Gastrocnemius medialis (tissue), 4 donors: ENCODE results near the gene SP9. TPM values are rescaled to one million over a fixed set of nuclear protein-coding genes. Genes with fewer than 3 reads are reported as not detected.
A peak's percentile ranks its signal among the peaks of the same experiment; 100 is the strongest.

Source experiments
- ATAC-seq, 2 donors: fragments of 150-250 bp; one replicate each; pipeline ENCODE4 v1.9.1; 2016
- DNase-seq, 2 donors: peaks; one replicate each; pipeline ENCODE4 v3.0.0-alpha.2; 2019
- H3K27ac ChIP-seq, 4 donors: fragments of 200-600 bp; sonication (generic); 1 replicate in 1 of 4; 2 replicates in 3 of 4; pipeline ENCODE4 v1.5.1; 2016 to 2018; ENCODE audit warnings: mild to moderate bottlenecking in 2 of 4, moderate library complexity in 1 of 4
- H3K27me3 ChIP-seq, 3 donors: fragments of 200-600 bp; sonication (generic) in 2 of 3; 1 replicate in 1 of 3; 2 replicates in 2 of 3; pipeline versions ENCODE4 v1.5.1 to v1.6.0; 2016 to 2019; ENCODE audit warnings: mild to moderate bottlenecking in 1 of 3, moderate library complexity in 1 of 3
- H3K36me3 ChIP-seq, 2 donors: fragments of 200-600 bp; sonication (generic) in 1 of 2; one replicate each; pipeline ENCODE4 v1.5.1; 2017 to 2018
- H3K4me1 ChIP-seq, 2 donors: fragments of 200-600 bp; sonication (generic) in 1 of 2; one replicate each; pipeline ENCODE4 v1.5.1; 2016 to 2017; ENCODE audit warnings: mild to moderate bottlenecking in 2 of 2
- H3K4me3 ChIP-seq, 4 donors: fragments of 200-600 bp; sonication (generic) in 3 of 4; 1 replicate in 1 of 4; 2 replicates in 3 of 4; pipeline ENCODE4 v1.5.1; 2016 to 2019; ENCODE audit warnings: mild to moderate bottlenecking in 2 of 4
- H3K9me3 ChIP-seq, 3 donors: fragments of 200-600 bp; sonication (generic) in 2 of 3; 1 replicate in 1 of 3; 2 replicates in 2 of 3; pipeline ENCODE4 v1.5.1; 2016 to 2019
- POLR2A ChIP-seq, 2 donors: fragments of 450-650 bp; IDR thresholded peaks; one replicate each; pipeline ENCODE4 v1.6.1; 2017; ENCODE audit warnings: antibody characterized with exemption in 2 of 2, mild to moderate bottlenecking in 2 of 2, moderate library complexity in 2 of 2
- in situ Hi-C, 4 donors: fragments of 200-750 bp; cut with MboI; loops; one replicate each; pipeline versions ENCODE4 v1.15.0 to v1.8.0; 2017; ENCODE audit warnings: low sequenced_read_pairs in 4 of 4
- intact Hi-C: fragments of 100-400 bp; cut with DNase I; formaldehyde crosslinking; loops from one replicate; pipeline ENCODE4 v1.15.1; 2023; ENCODE audit warnings: low total_unique reads
- total RNA-seq, 4 donors: library from RNA; depleted of rRNA; stranded (reverse); fragments of >200 nt; gene quantifications; one replicate each; pipeline versions ENCODE4 v1.1.0 to v1.2.3, GENCODE V29; 2016
- TF ChIP-seq, protein P1 (sequence below), 5 experiments: fragments of 450-650 bp in 3 of 5; fragments of 200-600 bp in 2 of 5; sonication (generic) in 2 of 5; IDR thresholded peaks in 4 of 5; conservative IDR thresholded peaks in 1 of 5; 1 replicate in 4 of 5; 2 replicates in 1 of 5; pipeline ENCODE4 v1.5.1; 2016 to 2019; ENCODE audit warnings: antibody characterized with exemption in 5 of 5, mild to moderate bottlenecking in 3 of 5, moderate library complexity in 3 of 5

Gene SP9
- total RNA-seq, 4 donors from 2014 or later: 0.10 TPM; not detected in 3

DNA sequence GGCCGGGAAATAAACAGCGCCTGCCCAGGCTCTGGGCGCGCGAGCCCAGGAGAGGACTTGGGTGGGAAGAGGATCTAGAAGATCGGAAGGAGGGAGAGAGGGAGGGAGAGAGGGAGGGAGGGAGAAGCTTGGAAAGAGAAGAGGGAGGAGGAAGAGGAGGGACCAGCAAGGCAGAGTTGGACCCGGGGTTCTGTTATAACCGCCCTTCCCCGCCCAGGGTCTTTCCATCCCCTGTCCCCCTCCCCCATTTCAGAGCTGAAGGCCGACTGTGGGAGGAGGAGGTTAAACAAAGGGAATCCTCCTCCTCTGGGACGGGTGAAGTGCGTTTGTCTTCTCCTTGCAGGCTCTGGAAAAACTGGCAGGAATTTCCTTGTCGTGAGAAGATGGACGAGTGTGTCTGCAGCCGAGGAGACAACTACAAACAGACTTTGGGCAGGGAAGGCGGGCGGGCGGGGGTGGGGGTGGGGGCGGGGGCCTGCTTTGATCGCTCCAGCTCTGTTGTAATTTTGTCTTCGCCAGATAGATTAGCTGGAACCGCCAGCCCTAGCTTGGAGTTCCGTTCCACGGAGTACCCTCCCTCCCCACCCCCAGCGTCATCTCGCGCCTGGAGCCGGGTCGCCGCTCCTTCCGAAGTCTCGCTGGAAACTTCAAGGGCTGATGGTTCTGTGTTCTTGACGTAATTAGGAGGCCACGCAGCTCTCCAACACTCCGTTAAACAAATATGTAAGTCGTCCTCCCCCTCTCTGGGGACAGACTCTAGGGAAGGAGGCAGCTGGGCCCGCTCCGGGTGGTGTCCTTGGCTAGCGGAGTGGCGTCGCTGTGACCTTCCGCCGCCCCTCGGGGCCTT lies 6.4 kb upstream of the SP9 start:
- no peaks in the 10 kb centered on the region for H3K36me3 ChIP-seq
- peaks cover 69 to 79% (median 77%) of the 10 kb centered on the region in 3 donors for H3K27me3 ChIP-seq
- H3K27ac ChIP-seq: no peak overlapping the region
- TF ChIP-seq, protein P1, sequence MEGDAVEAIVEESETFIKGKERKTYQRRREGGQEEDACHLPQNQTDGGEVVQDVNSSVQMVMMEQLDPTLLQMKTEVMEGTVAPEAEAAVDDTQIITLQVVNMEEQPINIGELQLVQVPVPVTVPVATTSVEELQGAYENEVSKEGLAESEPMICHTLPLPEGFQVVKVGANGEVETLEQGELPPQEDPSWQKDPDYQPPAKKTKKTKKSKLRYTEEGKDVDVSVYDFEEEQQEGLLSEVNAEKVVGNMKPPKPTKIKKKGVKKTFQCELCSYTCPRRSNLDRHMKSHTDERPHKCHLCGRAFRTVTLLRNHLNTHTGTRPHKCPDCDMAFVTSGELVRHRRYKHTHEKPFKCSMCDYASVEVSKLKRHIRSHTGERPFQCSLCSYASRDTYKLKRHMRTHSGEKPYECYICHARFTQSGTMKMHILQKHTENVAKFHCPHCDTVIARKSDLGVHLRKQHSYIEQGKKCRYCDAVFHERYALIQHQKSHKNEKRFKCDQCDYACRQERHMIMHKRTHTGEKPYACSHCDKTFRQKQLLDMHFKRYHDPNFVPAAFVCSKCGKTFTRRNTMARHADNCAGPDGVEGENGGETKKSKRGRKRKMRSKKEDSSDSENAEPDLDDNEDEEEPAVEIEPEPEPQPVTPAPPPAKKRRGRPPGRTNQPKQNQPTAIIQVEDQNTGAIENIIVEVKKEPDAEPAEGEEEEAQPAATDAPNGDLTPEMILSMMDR (IDR thresholded peaks at IDR 0.05 in 4 of 5, conservative IDR thresholded peaks at IDR 0.05 in 1 of 5): no peak
- TF ChIP-seq POLR2A (IDR thresholded peaks at IDR 0.05): no peak
- DNase-seq: no peak
- H3K9me3 ChIP-seq: no peaks in the 10 kb centered on the region
- in situ Hi-C loops: loop anchor here in 2 of 4 donors (25.0 kb wide), 2 partner anchors 166 to 916 kb away; no protein-coding TSS in a partner anchor
- ATAC-seq: no peak
- H3K4me3 ChIP-seq: peak overlapping the region in 1 of 4 donors; percentile 15
- peaks cover 10 to 18% of the 10 kb centered on the region in 2 donors for H3K4me1 ChIP-seq
- intact Hi-C loops: no loop called here

GRCh38 chr2:174328961-174329715 lies 5.6 kb upstream of the SP9 start:
- Histone ChIP-seq H3K9me3 (no peaks in the 10 kb centered on the region), H3K27ac (no peak overlapping the region), H3K4me1 (peaks cover 10 to 18% of the 10 kb centered on the region in 2 donors), H3K36me3 (no peaks in the 10 kb centered on the region), H3K4me3 (peak overlapping the region in 1 of 4 donors; percentile 15), H3K27me3 (peaks cover 77 to 87% (median 85%) of the 10 kb centered on the region in 3 donors)
- intact Hi-C loops (no loop called here), in situ Hi-C loops (loop anchor here in 2 of 4 donors (25.0 kb wide), 2 partner anchors 167 to 917 kb away; no protein-coding TSS in a partner anchor)
- no peak for DNase-seq
- no peak for ATAC-seq
- TF ChIP-seq, protein P1 (IDR thresholded peaks at IDR 0.05 in 4 of 5, conservative IDR thresholded peaks at IDR 0.05 in 1 of 5): no peak
- no peak for TF ChIP-seq POLR2A (IDR thresholded peaks at IDR 0.05)

DNA sequence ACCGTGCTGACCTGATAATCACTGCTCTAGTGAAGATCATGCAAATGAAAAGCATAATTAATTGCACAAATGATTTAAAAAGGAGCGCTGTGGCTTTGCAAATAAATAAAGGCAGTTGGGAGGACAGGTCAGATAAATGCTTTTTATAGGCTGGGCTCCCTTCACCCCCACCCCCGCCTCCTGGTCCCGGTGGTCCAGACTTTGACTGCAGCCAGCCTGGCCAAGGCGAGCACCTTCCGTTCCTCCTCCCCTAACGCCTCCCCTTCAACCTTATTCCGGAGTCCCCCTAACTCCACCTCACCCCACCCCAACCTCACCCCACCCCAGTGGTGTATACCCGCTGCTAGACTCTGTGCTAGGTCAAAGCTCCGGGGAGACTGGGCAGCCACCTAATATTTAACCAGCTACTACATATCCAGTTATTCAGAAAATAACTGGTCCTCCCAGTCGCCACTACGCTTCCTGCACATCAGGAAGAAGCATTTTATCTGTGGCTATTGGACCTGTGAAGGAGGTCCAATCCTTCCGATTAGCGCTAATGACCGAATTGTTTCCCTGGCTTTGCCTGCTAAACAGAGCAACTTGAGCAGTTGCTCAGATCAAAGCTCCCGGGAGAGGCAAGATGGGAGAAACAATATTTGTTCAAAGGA lies 3.7 kb upstream of the SP9 start:
- ATAC-seq (no peak), DNase-seq (no peak)
- Histone ChIP-seq H3K9me3 (no peaks in the 10 kb centered on the region), H3K4me3 (no peak overlapping the region), H3K27ac (no peak overlapping the region), H3K27me3 (peaks cover 95 to 98% (median 97%) of the 10 kb centered on the region in 3 donors), H3K4me1 (peaks cover 25 to 31% of the 10 kb centered on the region in 2 donors), H3K36me3 (no peaks in the 10 kb centered on the region)
- in situ Hi-C loops (loop anchor here in 2 of 4 donors (25.0 kb wide), 2 partner anchors 169 to 919 kb away; no protein-coding TSS in a partner anchor), intact Hi-C loops (loop anchor here (10.0 kb wide), 1 partner anchor 746 kb away; no protein-coding TSS in a partner anchor)
- no peak for TF ChIP-seq POLR2A (IDR thresholded peaks at IDR 0.05)
- TF ChIP-seq, protein P1 (IDR thresholded peaks at IDR 0.05 in 4 of 5, conservative IDR thresholded peaks at IDR 0.05 in 1 of 5): no peak

DNA sequence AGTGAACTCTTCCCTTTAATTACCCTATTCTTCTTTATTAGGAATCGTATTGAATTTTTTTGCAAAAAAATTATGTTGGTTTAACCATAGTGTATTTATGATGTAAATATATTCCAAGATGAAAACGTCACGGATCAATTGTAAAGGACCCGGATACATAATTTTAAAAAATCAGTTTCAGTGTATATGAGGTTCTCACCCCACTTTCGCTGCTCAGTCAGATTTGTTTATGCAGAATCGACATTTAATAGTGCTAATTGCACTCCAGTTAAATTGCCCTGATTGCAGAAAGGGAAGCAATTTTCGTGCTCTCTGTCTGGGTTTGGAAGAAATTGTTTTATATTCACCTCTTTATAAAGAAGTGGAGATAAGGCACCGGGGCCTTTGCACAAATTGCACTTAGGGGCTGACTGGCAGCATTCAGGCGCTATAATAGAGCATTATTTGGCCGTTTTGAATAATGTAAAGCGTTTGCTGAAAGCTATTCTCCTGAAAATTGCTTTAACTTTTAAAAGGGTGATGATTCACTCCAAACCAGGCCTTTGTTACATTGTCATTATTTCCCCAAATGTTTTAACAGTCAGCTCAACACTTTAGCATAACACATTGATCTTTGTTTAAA lies 3.0 kb upstream of the SP9 start:
- intact Hi-C loops: loop anchor here (10.0 kb wide), 1 partner anchor 747 kb away; no protein-coding TSS in a partner anchor
- H3K4me3 ChIP-seq: no peak overlapping the region
- in situ Hi-C loops: loop anchor here in 2 of 4 donors (25.0 kb wide), 2 partner anchors 169 to 919 kb away; no protein-coding TSS in a partner anchor
- H3K4me1 ChIP-seq: peaks cover 27 to 28% of the 10 kb centered on the region in 2 donors
- no peaks in the 10 kb centered on the region for H3K9me3 ChIP-seq
- no peak for DNase-seq
- no peak overlapping the region for H3K27ac ChIP-seq
- H3K27me3 ChIP-seq: peaks cover 96 to 98% (median 97%) of the 10 kb centered on the region in 3 donors
- no peaks in the 10 kb centered on the region for H3K36me3 ChIP-seq
- TF ChIP-seq, protein P1 (IDR thresholded peaks at IDR 0.05 in 4 of 5, conservative IDR thresholded peaks at IDR 0.05 in 1 of 5): no peak
- no peak for TF ChIP-seq POLR2A (IDR thresholded peaks at IDR 0.05)
- ATAC-seq: no peak
